Effector memory CD4-positive, alpha-beta T cell (primary cell): ENCODE measurements around the gene CDCA4.

Experiments
- DNase-seq, 3 donors: peaks; one replicate each; pipeline ENCODE4 v3.0.0-alpha.2; 2020
- H3K27ac ChIP-seq: 2 replicates; pipeline ENCODE4 v1.7.0; 2013; ENCODE audit warnings: mild to moderate bottlenecking, low read length, moderate library complexity; ENCODE audit not compliant: insufficient read depth, poor library complexity, severe bottlenecking
- H3K27me3 ChIP-seq: replicated peaks from 2 replicates; pipeline ENCODE4 v1.7.0; 2013; ENCODE audit warnings: mild to moderate bottlenecking, low read length; ENCODE audit not compliant: insufficient read depth, control insufficient read depth, poor library complexity, severe bottlenecking
- H3K36me3 ChIP-seq: 2 replicates; pipeline ENCODE4 v1.7.0; 2013; ENCODE audit warnings: mild to moderate bottlenecking, low read length, moderate library complexity; ENCODE audit not compliant: control insufficient read depth, insufficient read depth
- H3K4me1 ChIP-seq: 2 replicates; pipeline ENCODE4 v1.7.0; 2013; ENCODE audit warnings: low read length, mild to moderate bottlenecking; ENCODE audit not compliant: control insufficient read depth, insufficient read depth, poor library complexity, severe bottlenecking
- H3K4me3 ChIP-seq: 2 replicates; pipeline ENCODE4 v1.7.0; 2013; ENCODE audit warnings: low read length, low read depth, mild to moderate bottlenecking; ENCODE audit not compliant: insufficient read depth, poor library complexity, severe bottlenecking
- H3K9me3 ChIP-seq: 2 replicates; pipeline ENCODE4 v1.7.0; 2013; ENCODE audit warnings: mild to moderate bottlenecking, low read length, moderate library complexity; ENCODE audit not compliant: control insufficient read depth

The CDCA4 gene

DNA sequence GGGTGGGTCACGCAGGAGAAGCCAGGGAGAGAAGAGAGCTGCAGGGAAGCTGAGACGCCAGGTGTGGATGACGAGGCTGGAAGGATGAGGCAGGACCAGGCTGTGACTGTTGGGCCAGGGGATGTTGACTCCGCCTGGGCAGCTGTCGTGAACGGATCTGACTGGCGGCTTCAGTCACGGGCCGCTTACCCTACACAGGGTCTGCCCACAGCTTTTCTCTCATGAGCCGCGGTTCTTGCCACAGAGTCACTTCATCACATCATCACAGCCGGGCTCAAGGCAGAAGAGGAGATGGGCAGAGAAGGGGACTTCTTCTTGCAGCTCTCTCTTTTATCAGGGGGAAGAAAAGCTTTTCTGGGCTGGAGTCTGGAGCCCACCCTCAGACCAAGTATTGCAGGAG lies 27.6 kb downstream of the CDCA4 start:
- no peak for DNase-seq

DNA sequence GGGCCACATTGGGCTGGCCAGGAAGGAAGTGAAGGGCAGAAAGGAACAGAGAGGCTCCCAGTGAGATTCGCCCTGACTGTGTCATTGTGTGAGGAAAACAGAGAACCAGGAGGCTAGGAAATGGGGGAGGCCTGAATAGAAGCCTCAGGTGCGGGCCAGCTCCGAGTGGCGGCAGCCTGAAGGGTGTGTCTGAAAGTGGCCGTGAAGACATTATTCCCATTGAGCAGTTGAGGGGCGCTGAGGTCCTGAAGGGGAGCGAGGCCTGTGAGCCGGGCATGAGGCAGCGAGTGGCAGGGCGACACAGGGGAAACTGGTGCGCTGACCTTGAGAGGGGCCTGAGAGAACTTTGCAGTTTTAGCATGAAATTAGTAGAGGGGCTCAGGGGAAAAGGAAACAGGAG lies 28.4 kb downstream of the CDCA4 start:
- no peaks in the 10 kb centered on the region for H3K4me1 ChIP-seq
- no peaks in the 10 kb centered on the region for H3K27me3 ChIP-seq
- H3K27ac ChIP-seq, result no peak overlapping the region
- H3K4me3 ChIP-seq, result no peak overlapping the region
- H3K36me3 ChIP-seq, result no peaks in the 10 kb centered on the region
- no peaks in the 10 kb centered on the region for H3K9me3 ChIP-seq
- no peak for DNase-seq

More for the DNA sequence above, 27.6 kb downstream of the CDCA4 start:
- Histone ChIP-seq H3K36me3 (no peaks in the 10 kb centered on the region), H3K4me3 (no peak overlapping the region), H3K27ac (no peak overlapping the region), H3K4me1 (no peaks in the 10 kb centered on the region), H3K9me3 (no peaks in the 10 kb centered on the region), H3K27me3 (no peaks in the 10 kb centered on the region)

DNA sequence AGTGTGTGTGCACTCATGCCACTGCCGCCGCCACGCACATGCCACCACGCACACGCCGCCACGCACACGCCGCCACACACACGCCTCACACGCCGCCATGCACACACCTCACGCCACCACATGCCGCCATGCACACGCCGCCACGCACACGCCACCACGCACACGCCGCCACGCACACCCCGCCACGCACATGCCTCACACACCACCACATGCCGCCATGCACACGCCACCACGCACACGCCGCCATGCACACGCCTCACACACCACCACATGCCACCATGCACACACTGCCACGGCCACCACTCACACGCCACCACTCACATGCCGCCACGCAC lies 29.0 kb downstream of the CDCA4 start:
- H3K27ac ChIP-seq, result no peak overlapping the region
- H3K4me1 ChIP-seq, result no peaks in the 10 kb centered on the region
- no peaks in the 10 kb centered on the region for H3K9me3 ChIP-seq
- no peak overlapping the region for H3K4me3 ChIP-seq
- DNase-seq, result no peak
- H3K36me3 ChIP-seq, result no peaks in the 10 kb centered on the region
- H3K27me3 ChIP-seq, result no peaks in the 10 kb centered on the region

DNA sequence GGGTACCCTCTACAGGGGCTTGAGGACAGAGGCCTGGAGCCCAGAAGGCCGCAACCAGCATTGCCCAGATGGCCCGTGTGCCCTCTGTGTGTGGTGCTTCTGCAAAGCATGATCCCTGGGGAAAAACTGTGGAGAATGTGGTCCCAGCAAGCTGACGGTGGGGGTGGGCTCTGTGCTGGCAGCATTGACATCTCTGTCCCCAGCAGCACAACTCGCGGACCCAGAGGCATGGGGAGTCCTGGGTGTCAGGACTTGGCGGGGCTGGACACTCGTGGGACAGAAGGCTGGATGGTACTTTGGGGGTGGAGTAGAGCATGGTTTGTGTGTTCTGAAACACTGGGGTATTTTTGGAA lies 31.0 kb downstream of the CDCA4 start:
- no peak overlapping the region for H3K4me3 ChIP-seq
- H3K36me3 ChIP-seq, result no peaks in the 10 kb centered on the region
- peaks cover 6% of the 10 kb centered on the region for H3K4me1 ChIP-seq
- no peaks in the 10 kb centered on the region for H3K27me3 ChIP-seq
- DNase-seq, result no peak
- H3K9me3 ChIP-seq, result no peaks in the 10 kb centered on the region
- H3K27ac ChIP-seq, result no peak overlapping the region

DNA sequence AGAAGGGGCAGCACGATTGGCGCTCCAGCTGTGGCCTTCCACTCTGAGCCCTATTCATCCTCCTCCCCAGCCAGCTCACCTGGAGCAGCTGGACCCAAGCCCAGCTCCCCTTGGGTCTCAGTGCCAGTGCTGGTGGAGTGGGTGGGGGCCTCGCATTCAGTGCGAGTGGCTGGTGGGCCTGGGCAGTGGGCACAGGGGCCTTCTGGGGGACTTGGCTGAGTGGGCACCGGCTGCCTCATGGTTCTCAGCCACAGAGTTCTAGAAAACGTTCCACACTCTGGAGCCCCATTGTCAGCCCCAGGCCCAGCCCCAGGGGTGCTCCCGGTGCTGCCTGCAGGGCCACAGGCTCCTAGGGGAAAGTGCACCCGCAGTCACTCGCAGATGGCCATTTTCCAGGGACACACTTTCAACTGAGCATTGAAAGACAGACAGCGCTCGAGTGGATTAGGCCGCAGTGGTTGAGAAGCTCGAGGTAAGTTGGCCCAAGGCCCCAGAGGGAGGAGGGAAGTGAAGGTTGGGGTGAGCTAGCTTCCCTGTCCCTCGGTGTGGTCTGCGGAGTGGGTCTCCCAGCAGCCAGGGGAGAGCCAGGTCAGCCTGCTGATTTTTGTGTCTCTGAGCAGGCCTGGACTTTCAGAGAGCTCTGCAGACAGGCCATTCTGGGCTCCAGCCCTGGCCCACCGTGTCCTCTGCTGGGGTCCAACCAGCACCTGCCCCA lies 31.5 kb downstream of the CDCA4 start:
- no peaks in the 10 kb centered on the region for H3K9me3 ChIP-seq
- peaks cover 6% of the 10 kb centered on the region for H3K4me1 ChIP-seq
- no peak for DNase-seq
- no peak overlapping the region for H3K4me3 ChIP-seq
- H3K27ac ChIP-seq, result no peak overlapping the region
- H3K36me3 ChIP-seq, result no peaks in the 10 kb centered on the region
- H3K27me3 ChIP-seq, result no peaks in the 10 kb centered on the region

DNA sequence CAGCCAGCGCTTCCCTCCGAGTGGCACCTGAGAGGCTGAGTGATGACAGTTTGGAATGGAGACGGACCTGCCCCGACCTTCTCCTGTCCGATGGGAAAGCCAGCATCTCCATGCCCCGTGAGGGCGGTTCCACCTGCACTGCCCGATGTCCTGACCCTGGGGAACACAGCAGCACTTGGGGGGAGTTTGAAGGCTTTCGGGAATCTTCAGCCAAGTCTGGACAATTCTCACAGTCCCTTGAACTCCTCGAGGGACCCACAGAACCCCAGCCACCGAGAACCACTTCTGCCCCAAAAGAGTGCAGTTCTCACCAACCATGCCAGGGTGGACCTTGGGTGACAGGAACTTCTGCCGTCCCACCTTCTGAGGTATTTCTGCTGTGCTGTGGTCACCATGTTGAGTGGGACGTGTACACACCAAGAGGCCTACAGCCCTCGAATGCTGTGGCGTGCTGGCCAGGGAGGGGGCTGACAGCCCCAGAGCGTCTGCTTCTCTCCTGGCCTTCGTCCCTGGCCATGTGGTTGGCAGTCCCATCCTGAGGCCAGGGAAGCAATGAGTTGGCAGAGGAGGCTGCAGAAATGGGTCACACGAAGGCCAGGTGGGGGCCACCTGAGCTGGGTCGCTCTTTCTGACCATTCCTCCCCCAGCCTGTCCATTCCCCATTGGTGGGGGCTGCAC lies 34.3 kb downstream of the CDCA4 start:
- no peaks in the 10 kb centered on the region for H3K27me3 ChIP-seq
- DNase-seq, result no peak
- peak overlapping the region; percentile 69 for H3K27ac ChIP-seq
- peaks cover 6% of the 10 kb centered on the region for H3K4me1 ChIP-seq
- peak overlapping the region; percentile 66 for H3K4me3 ChIP-seq
- no peaks in the 10 kb centered on the region for H3K36me3 ChIP-seq
- H3K9me3 ChIP-seq, result no peaks in the 10 kb centered on the region

DNA sequence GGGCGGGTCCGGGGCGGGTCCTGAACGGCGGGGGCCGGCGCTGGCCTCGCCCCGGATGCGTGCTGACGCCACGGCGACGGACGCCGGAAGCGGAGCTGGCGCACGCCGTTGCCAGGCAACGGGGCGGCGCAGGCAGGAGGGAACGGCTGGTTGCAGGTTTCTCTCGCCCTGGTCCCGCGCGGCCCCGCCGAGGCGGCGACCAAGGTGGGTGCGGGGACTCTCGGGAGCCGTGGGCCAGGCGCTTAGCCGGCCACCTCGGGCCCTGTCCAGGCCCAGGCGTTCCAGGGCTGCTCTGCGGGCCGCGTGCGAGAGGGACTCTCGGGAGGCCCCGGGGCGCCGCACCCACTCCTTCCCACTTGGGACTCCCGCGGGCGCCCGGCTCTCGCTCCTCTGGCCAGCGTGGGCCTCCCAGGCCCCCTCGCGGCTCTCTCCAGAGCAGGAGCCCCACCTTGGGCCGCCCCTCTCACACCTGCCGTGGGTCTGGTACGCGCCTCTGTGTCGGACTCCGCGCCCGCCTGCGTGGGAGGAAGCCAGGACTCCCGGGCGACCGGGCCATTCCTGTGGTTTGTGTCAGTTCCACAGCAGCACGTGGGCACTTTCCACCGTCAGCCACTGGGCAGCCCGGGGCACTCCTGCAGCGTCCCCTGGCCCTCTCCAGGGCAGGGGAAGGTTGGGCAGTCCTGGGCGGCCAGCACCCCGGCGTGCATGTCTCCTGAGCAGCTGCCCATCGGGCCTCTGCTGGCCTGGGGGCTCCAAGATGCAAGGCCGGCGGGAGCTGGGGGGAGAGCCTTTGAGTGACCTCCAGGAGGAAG lies 35.0 kb downstream of the CDCA4 start, which contains the start of gene CLBA1:
Gene CLBA1, plus strand, starts transcription at position 114 of the 812 bp plus-strand sequence. Its CDS starts 644 bp downstream, at position 758.
- Histone ChIP-seq H3K4me3 (peak within 1 kb of the TSS; percentile 66), H3K4me1 (peaks cover 6% of the 10 kb centered on the region), H3K27ac (peak within 1 kb of the TSS; percentile 69), H3K27me3 (no peaks in the 10 kb centered on the region), H3K9me3 (no peaks in the 10 kb centered on the region), H3K36me3 (no peaks in the 10 kb centered on the region)
- DNase-seq, result peak; percentile 81 to 83 (median 82)

DNA sequence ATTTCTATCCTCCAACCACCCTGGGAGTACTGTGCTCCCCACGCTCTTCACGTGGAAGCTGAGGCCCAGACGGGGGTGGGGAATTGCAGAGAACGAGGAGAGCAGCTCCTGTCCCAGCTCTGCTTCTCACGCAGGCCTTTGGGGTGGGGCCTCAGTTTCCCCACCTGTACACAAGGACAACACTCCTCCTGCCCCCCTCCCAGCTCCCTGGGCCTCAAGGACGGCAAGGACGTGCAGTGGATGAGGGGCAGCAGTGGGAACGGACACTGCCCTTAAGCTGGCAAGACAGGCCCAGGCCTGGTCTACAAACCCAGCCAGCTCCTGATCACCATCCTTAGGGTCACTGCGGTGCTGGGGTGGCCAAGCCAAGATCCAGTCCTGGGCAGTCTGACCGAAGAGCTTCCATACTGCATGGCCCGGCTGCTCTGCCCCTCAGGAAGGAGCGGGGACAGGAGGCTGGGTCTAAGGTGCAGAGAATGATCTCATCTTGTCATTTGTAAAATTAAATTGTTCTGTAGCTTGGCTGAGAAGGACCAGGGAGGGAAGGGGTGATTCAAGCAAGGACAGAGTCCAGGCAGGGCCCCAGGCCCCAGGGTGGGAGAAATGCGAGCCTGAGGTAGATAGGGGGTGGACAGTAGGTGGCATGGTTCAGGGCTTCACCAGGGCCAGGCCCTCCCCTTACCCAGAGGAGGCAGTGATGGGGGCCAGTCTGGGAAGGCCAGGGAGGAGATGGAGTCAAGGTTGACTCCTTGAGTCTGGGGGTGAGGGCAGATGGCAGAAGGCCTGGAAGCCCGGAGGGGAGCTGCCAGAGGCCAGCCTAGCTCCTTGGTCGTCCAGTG lies 36.6 kb downstream of the CDCA4 start:
- no peaks in the 10 kb centered on the region for H3K27me3 ChIP-seq
- peaks cover 6% of the 10 kb centered on the region for H3K4me1 ChIP-seq
- H3K27ac ChIP-seq, result no peak overlapping the region
- H3K4me3 ChIP-seq, result no peak overlapping the region
- no peaks in the 10 kb centered on the region for H3K9me3 ChIP-seq
- H3K36me3 ChIP-seq, result no peaks in the 10 kb centered on the region
- no peak for DNase-seq

DNA sequence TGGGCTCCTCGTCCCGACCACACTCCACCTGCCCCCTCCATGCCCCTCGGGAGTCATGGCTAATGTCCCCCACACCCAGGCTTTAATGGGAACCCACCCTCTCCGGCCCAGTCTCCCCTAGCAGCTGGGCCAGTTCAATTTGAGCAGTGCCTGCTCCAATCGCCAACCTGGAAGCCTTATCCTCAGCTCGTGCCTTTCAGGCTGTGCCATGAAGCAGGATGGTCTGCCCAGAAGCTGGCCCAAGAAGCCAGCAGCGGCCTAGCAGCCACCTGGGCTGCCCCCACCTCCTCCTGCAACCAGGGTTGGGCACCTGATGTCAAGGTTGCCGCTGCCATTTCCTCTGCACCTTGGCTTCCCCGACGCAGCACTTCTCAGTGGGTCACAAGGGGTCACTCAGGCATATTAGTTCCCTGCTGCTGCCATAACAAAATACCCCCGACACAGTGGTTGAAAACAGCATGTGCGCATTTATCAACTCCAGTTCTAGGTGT lies 37.6 kb downstream of the CDCA4 start:
- Histone ChIP-seq H3K27me3 (peaks cover 6% of the 10 kb centered on the region), H3K27ac (no peak overlapping the region), H3K4me1 (peaks cover 13% of the 10 kb centered on the region), H3K4me3 (no peak overlapping the region), H3K9me3 (no peaks in the 10 kb centered on the region), H3K36me3 (no peaks in the 10 kb centered on the region)
- no peak for DNase-seq
